CD4-positive, alpha-beta memory T cell (primary cell): ENCODE results near the gene TLCD2. TPM values are rescaled to one million over a fixed set of nuclear protein-coding genes. Genes with fewer than 3 reads are reported as not detected.

Experiments
- CTCF ChIA-PET: fragments of 350-600 bp; sonication (Branson Sonifier 250); formaldehyde crosslinking; loops from one replicate; lab custom pipeline; 2021; ENCODE audit warnings: inconsistent platforms; ENCODE audit not compliant: partially characterized antibody; lab: Charles Lee
- POLR2A ChIA-PET: fragments of 350-600 bp; sonication (Branson Sonifier 250); formaldehyde crosslinking; loops from one replicate; lab custom pipeline; 2021; ENCODE audit not compliant: partially characterized antibody; lab: Charles Lee
- DNase-seq, 5 donors: peaks; one replicate each; pipeline versions ENCODE4 v3.0.0 to v3.0.0-alpha.2; 2020 to 2022; ENCODE audit warnings: mixed read lengths in 1 of 5
- H3K27ac ChIP-seq: one replicate; pipeline ENCODE4 v1.7.0; 2013; ENCODE audit warnings: low read depth, low read length
- H3K27me3 ChIP-seq: 2 replicates; pipeline ENCODE4 v1.7.0; 2013; ENCODE audit warnings: mild to moderate bottlenecking, low read length, moderate library complexity; ENCODE audit not compliant: insufficient read depth
- H3K36me3 ChIP-seq: 2 replicates; pipeline ENCODE4 v1.7.0; 2013; ENCODE audit warnings: mild to moderate bottlenecking, low read length, moderate library complexity; ENCODE audit not compliant: insufficient read depth
- H3K4me1 ChIP-seq: 2 replicates; pipeline ENCODE4 v1.7.0; 2013; ENCODE audit warnings: mild to moderate bottlenecking, low read length, moderate library complexity; ENCODE audit not compliant: insufficient read depth
- H3K4me3 ChIP-seq, 2 donors: one replicate each; pipeline ENCODE4 v1.7.0; 2013; ENCODE audit warnings: low read length in 2 of 2, mild to moderate bottlenecking in 1 of 2
- H3K9me3 ChIP-seq, 2 donors: one replicate each; pipeline ENCODE4 v1.7.0; 2013; ENCODE audit warnings: low read length in 2 of 2, control low read depth in 1 of 2; ENCODE audit not compliant: control insufficient read depth in 1 of 2
- H3K27ac Mint-ChIP-seq, 7 donors: one replicate each; pipeline ENCODE4 v1.8.0; 2020 to 2021; ENCODE audit warnings: mixed read lengths in 7 of 7, mild to moderate bottlenecking in 6 of 7, inconsistent platforms in 3 of 7, moderate library complexity in 3 of 7
- H3K27me3 Mint-ChIP-seq, 2 donors: one replicate each; pipeline ENCODE4 v1.8.0; 2020 to 2021; ENCODE audit warnings: mixed read lengths in 2 of 2
- H3K36me3 Mint-ChIP-seq, 2 donors: one replicate each; pipeline ENCODE4 v1.8.0; 2020 to 2021; ENCODE audit warnings: mixed read lengths in 2 of 2, inconsistent platforms in 1 of 2, mild to moderate bottlenecking in 1 of 2
- H3K4me1 Mint-ChIP-seq, 4 donors: one replicate each; pipeline ENCODE4 v1.8.0; 2020 to 2021; ENCODE audit warnings: mixed read lengths in 4 of 4, mild to moderate bottlenecking in 1 of 4
- H3K4me3 Mint-ChIP-seq, 8 donors: one replicate each; pipeline ENCODE4 v1.8.0; 2020 to 2021; ENCODE audit warnings: mixed read lengths in 8 of 8, mild to moderate bottlenecking in 7 of 8, moderate library complexity in 6 of 8, inconsistent platforms in 3 of 8
- H3K9me3 Mint-ChIP-seq, 8 donors: one replicate each; pipeline ENCODE4 v1.8.0; 2020 to 2021; ENCODE audit warnings: mixed read lengths in 8 of 8, mild to moderate bottlenecking in 5 of 8, inconsistent platforms in 3 of 8, moderate library complexity in 1 of 8
- intact Hi-C: fragments of 100-400 bp; cut with micrococcal nuclease; formaldehyde crosslinking; loops from one replicate; pipeline ENCODE4 v1.15.1; 2023
- polyA plus RNA-seq, 2 donors: library from polyadenylated mRNA; unstranded; fragments of 300-500 nt; fragmentation: Illumina TruSeq; gene quantifications; one replicate each; pipeline ENCODE4 v1.2.3, GENCODE V29; 2021
- total RNA-seq, 2 experiments: library from RNA; stranded (reverse); gene quantifications; one replicate each; pipeline ENCODE4 v1.2.3, GENCODE V29; 2021

Gene TLCD2
- total and polyA plus RNA-seq, 4 experiments from 2014 or later, result 0.24 to 0.81 (median 0.75) TPM; not detected in 1

GRCh38 chr17:1735418-1735817 lies 25.2 kb upstream of the TLCD2 start:
- Mint-ChIP-seq H3K36me3 (peaks cover 4 to 21% of the 10 kb centered on the region in 2 donors), H3K4me3 (no peak overlapping the region), H3K27me3 (no peaks in the 10 kb centered on the region), H3K9me3 (no peaks in the 10 kb centered on the region), H3K27ac (peak overlapping the region in 1 of 7 donors; percentile 22), H3K4me1 (peaks cover 2 to 29% (median 5%) of the 10 kb centered on the region in 4 donors)
- Histone ChIP-seq H3K9me3 (no peaks in the 10 kb centered on the region), H3K4me3 (no peak overlapping the region), H3K4me1 (peaks cover 15% of the 10 kb centered on the region), H3K27me3 (no peaks in the 10 kb centered on the region), H3K36me3 (no peaks in the 10 kb centered on the region), H3K27ac (no peak overlapping the region)
- POLR2A ChIA-PET, result no interaction called here
- no peak for DNase-seq
- CTCF ChIA-PET, result no interaction called here
- intact Hi-C loops, result no loop called here

DNA sequence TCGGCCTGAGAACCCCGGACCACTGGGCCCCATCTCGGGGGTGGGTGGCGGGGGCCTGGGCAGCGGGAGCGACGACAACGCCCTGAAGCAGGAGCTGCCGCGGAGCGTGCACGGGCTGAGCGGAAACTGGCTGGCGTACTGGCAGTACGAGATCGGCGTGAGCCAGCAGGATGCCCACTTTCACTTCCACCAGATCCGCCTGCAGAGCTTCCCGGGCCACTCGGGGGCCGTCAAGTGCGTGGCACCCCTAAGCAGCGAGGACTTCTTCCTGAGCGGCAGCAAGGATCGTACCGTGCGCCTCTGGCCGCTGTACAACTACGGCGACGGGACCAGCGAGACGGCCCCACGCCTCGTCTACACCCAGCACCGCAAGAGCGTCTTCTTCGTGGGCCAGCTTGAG lies 23.6 kb upstream of the TLCD2 start:
- Mint-ChIP-seq H3K36me3 (peaks cover 11 to 31% of the 10 kb centered on the region in 2 donors), H3K4me1 (peaks cover 8 to 41% (median 14%) of the 10 kb centered on the region in 4 donors), H3K27me3 (no peaks in the 10 kb centered on the region), H3K27ac (no peak overlapping the region), H3K9me3 (no peaks in the 10 kb centered on the region), H3K4me3 (no peak overlapping the region)
- H3K27me3 ChIP-seq, result no peaks in the 10 kb centered on the region
- H3K4me3 ChIP-seq, result no peak overlapping the region
- ChIA-PET CTCF (interaction anchor here (1.8 kb wide), 1 partner anchor 12 kb away, joined by 6 read pairs; no protein-coding TSS in a partner anchor), POLR2A (interaction anchor here (1.5 kb wide), 1 partner anchor 17 kb away, joined by 5 read pairs; no protein-coding TSS in a partner anchor)
- intact Hi-C loops, result no loop called here
- H3K9me3 ChIP-seq, result no peaks in the 10 kb centered on the region
- H3K4me1 ChIP-seq, result peaks cover 15% of the 10 kb centered on the region
- no peak overlapping the region for H3K27ac ChIP-seq
- no peaks in the 10 kb centered on the region for H3K36me3 ChIP-seq
- DNase-seq, result no peak

DNA sequence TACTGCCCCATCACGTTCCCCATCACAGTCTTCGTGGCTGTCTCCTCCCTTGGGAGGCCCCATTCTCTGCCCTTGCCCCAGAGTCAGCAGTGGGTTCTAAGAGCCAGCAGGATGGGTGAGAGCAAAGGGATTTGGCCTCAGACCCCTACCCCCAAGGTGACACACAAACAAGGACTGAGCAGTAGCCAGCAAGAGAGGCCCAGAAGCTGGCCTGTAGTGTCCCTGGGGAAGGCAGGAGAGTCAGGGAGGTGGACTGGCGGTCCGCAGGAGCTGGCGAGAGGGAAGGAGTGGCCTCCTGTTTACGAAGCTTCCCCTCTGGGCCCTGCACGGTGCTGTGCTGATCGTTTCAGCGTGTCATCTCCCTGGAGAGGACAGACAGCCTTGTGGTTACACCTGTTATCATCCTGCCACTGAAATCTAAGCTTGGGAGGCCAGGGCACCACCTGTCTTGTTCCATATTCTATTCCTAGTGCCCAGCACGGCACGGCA lies 22.7 kb upstream of the TLCD2 start:
- Histone ChIP-seq H3K27ac (no peak overlapping the region), H3K9me3 (no peaks in the 10 kb centered on the region), H3K4me3 (no peak overlapping the region), H3K27me3 (no peaks in the 10 kb centered on the region), H3K4me1 (peaks cover 23% of the 10 kb centered on the region), H3K36me3 (peaks cover under 1% of the 10 kb centered on the region)
- ChIA-PET CTCF (interaction anchor here (1.5 to 1.8 kb wide), 2 partner anchors 11 to 51 kb away, joined by 6 read pairs; no protein-coding TSS in a partner anchor), POLR2A (interaction anchor here (0.5 to 1.5 kb wide), 4 partner anchors 17 to 138 kb away, joined by 3 to 5 read pairs (median 3); no protein-coding TSS in a partner anchor)
- Mint-ChIP-seq H3K4me1 (peaks cover 11 to 50% (median 14%) of the 10 kb centered on the region in 4 donors), H3K4me3 (no peak overlapping the region), H3K36me3 (peaks cover 11 to 36% of the 10 kb centered on the region in 2 donors), H3K27me3 (no peaks in the 10 kb centered on the region), H3K27ac (peak overlapping the region in 1 of 7 donors; percentile 60), H3K9me3 (no peaks in the 10 kb centered on the region)
- no peak for DNase-seq
- intact Hi-C loops, result no loop called here

- POLR2A ChIA-PET, result interaction anchor here (0.5 to 1.9 kb wide), 5 partner anchors 16 to 138 kb away, joined by 3 to 8 read pairs (median 3); no protein-coding TSS in a partner anchor
- H3K36me3 Mint-ChIP-seq, result peaks cover 11 to 36% of the 10 kb centered on the region in 2 donors
- no peaks in the 10 kb centered on the region for H3K27me3 ChIP-seq
These were observed 22.2 kb upstream of the TLCD2 start for GRCh38 chr17:1732241-1732832.

GRCh38 chr17:1731194-1731506 lies 21.0 kb upstream of the TLCD2 start:
- Histone ChIP-seq H3K9me3 (no peaks in the 10 kb centered on the region), H3K4me1 (peaks cover 27% of the 10 kb centered on the region), H3K36me3 (peaks cover 16% of the 10 kb centered on the region), H3K4me3 (no peak overlapping the region), H3K27me3 (no peaks in the 10 kb centered on the region), H3K27ac (no peak overlapping the region)
- H3K27ac Mint-ChIP-seq, result no peak overlapping the region
- no peak overlapping the region for H3K4me3 Mint-ChIP-seq
- no peaks in the 10 kb centered on the region for H3K27me3 Mint-ChIP-seq
- peaks cover 9 to 43% (median 10%) of the 10 kb centered on the region in 4 donors for H3K4me1 Mint-ChIP-seq
- intact Hi-C loops, result no loop called here
- H3K9me3 Mint-ChIP-seq, result no peaks in the 10 kb centered on the region
- peaks cover 8 to 29% of the 10 kb centered on the region in 2 donors for H3K36me3 Mint-ChIP-seq
- ChIA-PET POLR2A (interaction anchor here (1.6 to 1.9 kb wide), 2 partner anchors 12 to 15 kb away, joined by 5 to 8 read pairs; partner anchors contain the start of gene SERPINF2), CTCF (interaction anchor here (1.4 kb wide), 1 partner anchor 21 kb away, joined by 3 read pairs; no protein-coding TSS in a partner anchor)
- no peak for DNase-seq

More at GRCh38 chr17:1732241-1732832, 22.2 kb upstream of the TLCD2 start:
- intact Hi-C loops, result no loop called here
- Histone ChIP-seq H3K27ac (no peak overlapping the region), H3K9me3 (no peaks in the 10 kb centered on the region), H3K4me3 (no peak overlapping the region), H3K36me3 (peaks cover 6% of the 10 kb centered on the region), H3K4me1 (peaks cover 26% of the 10 kb centered on the region)
- Mint-ChIP-seq H3K27me3 (no peaks in the 10 kb centered on the region), H3K9me3 (no peaks in the 10 kb centered on the region), H3K4me3 (no peak overlapping the region), H3K4me1 (peaks cover 11 to 49% (median 14%) of the 10 kb centered on the region in 4 donors), H3K27ac (no peak overlapping the region)
- DNase-seq, result no peak
- CTCF ChIA-PET, result interaction anchor here (1.4 to 1.8 kb wide), 3 partner anchors 11 to 51 kb away, joined by 3 to 6 read pairs (median 6); no protein-coding TSS in a partner anchor

DNA sequence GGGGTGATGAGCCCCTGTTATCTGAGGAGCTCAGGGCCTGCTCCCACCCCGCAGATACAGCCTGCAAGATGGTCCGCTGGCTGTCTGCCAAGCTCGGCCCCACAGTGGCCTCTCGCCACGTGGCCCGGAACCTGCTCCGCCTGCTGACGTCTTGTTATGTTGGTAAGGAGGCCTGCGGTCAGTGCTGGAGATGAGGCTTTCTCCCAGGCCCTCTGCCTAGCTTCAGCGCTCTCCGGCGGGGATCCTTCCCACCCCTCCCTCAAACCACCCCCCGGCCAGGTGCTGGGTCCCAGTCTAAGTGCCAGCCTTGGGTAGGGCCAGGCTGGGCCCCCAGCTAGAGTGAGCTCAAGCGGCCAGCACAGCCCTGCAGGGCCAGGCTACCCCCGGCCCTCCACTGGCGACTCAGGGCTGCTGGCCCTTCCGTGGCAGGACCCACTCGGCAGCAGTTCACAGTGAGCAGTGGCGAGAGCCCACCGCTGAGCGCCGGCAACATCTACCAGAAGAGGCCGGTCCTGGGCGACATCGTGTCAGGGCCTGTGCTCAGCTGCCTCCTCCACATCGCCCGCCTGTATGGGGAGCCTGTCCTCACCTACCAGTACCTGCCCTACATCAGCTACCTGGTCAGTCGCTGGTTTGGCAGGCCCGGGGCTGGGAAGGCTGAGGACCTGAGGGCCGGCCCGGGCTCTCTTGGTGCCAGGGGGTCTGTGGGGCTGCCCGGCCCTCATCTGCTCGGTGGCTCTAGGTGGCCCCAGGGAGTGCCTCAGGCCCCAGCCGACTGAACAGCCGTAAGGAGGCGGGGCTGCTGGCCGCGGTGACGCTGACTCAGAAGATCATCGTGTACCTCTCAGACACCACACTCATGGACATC lies 20.4 kb upstream of the TLCD2 start:
- peaks cover 11 to 45% (median 13%) of the 10 kb centered on the region in 4 donors for H3K4me1 Mint-ChIP-seq
- H3K36me3 Mint-ChIP-seq, result peaks cover 8 to 29% of the 10 kb centered on the region in 2 donors
- H3K4me3 Mint-ChIP-seq, result no peak overlapping the region
- ChIA-PET POLR2A (interaction anchor here (0.7 to 1.9 kb wide), 3 partner anchors 13 to 33 kb away, joined by 3 to 8 read pairs (median 5); partner anchors contain the start of gene SERPINF2), CTCF (interaction anchor here (1.4 kb wide), 1 partner anchor 22 kb away, joined by 3 read pairs; no protein-coding TSS in a partner anchor)
- H3K27me3 Mint-ChIP-seq, result no peaks in the 10 kb centered on the region
- H3K27ac Mint-ChIP-seq, result no peak overlapping the region
- Histone ChIP-seq H3K36me3 (peaks cover 16% of the 10 kb centered on the region), H3K27me3 (no peaks in the 10 kb centered on the region), H3K9me3 (no peaks in the 10 kb centered on the region), H3K27ac (no peak overlapping the region), H3K4me1 (peaks cover 29% of the 10 kb centered on the region), H3K4me3 (no peak overlapping the region)
- no peaks in the 10 kb centered on the region for H3K9me3 Mint-ChIP-seq
- DNase-seq, result no peak
- intact Hi-C loops, result no loop called here
